IPS-15b (cell line): ENCODE data around the gene LIN28B.

ENCODE experiments used
- H3K27me3 ChIP-seq: one replicate; pipeline ENCODE4 v1.6.1; 2013; ENCODE audit warnings: low read length; ENCODE audit not compliant: control insufficient read depth, insufficient read depth
- H3K36me3 ChIP-seq: one replicate; pipeline ENCODE4 v1.6.1; 2013; ENCODE audit warnings: low read length; ENCODE audit not compliant: control insufficient read depth, insufficient read depth
- H3K4me1 ChIP-seq: one replicate; pipeline ENCODE4 v1.6.1; 2013; ENCODE audit warnings: mild to moderate bottlenecking, low read length; ENCODE audit not compliant: control insufficient read depth, insufficient read depth
- H3K4me3 ChIP-seq: one replicate; pipeline ENCODE4 v1.5.1; 2013; ENCODE audit warnings: low read depth, low read length
- H3K9ac ChIP-seq: one replicate; pipeline ENCODE4 v1.6.1; 2013; ENCODE audit warnings: low read depth, mild to moderate bottlenecking, low read length
- H3K9me3 ChIP-seq: one replicate; pipeline ENCODE4 v1.6.1; 2013; ENCODE audit warnings: mild to moderate bottlenecking, low read length; ENCODE audit not compliant: control insufficient read depth, insufficient read depth

LIN28B gene

DNA sequence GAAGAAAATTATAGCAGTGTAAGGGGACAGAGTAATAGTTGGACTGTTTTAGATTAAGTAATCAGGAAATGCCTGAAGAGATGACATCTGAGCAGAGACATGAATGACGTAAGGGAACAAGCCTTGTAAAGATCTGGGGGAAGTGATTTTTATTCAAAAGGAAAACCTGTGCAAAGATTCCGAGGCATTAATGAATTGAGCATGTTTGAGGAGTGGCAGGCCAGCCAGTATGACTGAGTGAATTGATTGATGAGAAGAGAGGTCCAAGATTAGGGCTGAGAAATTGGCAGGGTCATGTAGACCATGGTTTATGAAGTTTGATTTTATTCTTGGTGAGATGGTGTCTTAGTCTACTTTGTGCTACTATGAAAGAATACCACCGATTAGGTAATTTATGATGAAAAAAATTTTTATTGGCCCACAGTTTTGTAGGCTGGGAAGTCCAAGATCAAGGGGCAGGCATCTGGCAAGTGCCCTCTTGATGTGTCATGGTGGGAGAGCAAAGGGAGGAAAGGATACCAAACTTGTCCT lies 95.1 kb downstream of the LIN28B start:
- no peak overlapping the region for H3K9ac ChIP-seq
- peaks cover 5% of the 10 kb centered on the region for H3K4me1 ChIP-seq
- no peak overlapping the region for H3K4me3 ChIP-seq
- H3K27me3 ChIP-seq, result no peaks in the 10 kb centered on the region
- no peaks in the 10 kb centered on the region for H3K9me3 ChIP-seq
- H3K36me3 ChIP-seq, result no peaks in the 10 kb centered on the region

DNA sequence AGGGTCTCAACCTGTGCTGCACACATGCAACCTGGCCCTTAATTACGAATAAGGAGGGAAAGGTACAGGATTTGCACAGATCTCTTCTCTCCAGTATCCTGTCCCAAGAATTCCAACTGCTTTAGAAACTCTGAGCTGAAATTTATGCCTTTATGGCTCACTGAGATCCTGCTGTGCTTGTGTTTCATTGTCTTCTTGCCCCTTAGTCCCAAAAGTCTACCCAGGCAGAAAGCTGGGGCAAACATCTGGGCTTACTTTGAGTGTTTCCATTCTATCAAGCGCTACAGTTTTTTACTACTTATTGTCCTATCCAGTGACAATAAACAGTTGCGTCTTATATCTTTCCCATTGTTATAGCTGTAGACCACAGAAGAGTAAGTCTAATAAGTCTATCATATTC lies 99.7 kb downstream of the LIN28B start:
- peaks cover 10% of the 10 kb centered on the region for H3K4me1 ChIP-seq
- H3K36me3 ChIP-seq, result no peaks in the 10 kb centered on the region
- no peaks in the 10 kb centered on the region for H3K9me3 ChIP-seq
- no peaks in the 10 kb centered on the region for H3K27me3 ChIP-seq
- H3K4me3 ChIP-seq, result no peak overlapping the region
- no peak overlapping the region for H3K9ac ChIP-seq

DNA sequence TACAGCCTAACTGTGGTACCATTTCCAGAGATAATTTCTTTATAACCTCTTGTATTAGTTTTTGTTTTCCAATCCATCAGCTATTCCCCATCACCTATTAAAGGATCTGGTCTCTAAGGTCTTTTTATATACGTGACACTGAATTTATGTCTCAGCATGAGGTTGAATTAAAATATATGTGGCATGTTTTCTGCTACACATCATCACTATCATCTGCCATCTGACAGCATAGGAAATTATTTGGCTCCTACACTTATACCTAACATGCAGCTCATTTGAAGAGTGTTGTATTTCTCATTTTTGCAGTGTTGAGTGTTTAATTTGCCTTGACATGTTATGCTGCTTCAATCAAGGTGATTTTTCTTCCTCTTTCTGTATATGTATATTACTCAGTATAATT lies 100.3 kb downstream of the LIN28B start:
- Histone ChIP-seq H3K27me3 (no peaks in the 10 kb centered on the region), H3K4me3 (no peak overlapping the region), H3K9me3 (no peaks in the 10 kb centered on the region)

DNA sequence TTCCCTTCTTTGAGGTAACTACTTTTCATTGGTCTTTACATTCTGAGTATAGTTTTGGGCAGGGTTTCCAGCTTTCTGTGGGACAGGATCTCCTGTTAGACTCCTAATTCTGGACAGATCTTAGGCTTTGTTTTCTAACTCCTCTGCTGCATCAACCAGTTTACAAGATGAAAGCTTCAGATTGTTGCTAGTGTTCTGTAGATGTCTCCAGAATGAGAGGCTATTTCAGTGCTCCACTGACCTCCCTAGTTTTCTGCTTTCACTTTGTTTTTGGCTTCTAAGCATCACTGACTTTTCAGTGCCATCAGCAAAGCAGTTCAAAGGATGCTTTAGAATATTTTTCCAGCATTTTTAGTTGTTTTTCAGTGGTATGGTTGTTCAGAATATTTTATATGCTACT lies 101.4 kb downstream of the LIN28B start:
- no peaks in the 10 kb centered on the region for H3K27me3 ChIP-seq
- peaks cover 10% of the 10 kb centered on the region for H3K4me1 ChIP-seq
- no peaks in the 10 kb centered on the region for H3K36me3 ChIP-seq
- H3K9ac ChIP-seq, result no peak overlapping the region
- H3K4me3 ChIP-seq, result no peak overlapping the region
- H3K9me3 ChIP-seq, result no peaks in the 10 kb centered on the region

More for the DNA sequence above, 100.3 kb downstream of the LIN28B start:
- H3K9ac ChIP-seq, result no peak overlapping the region
- H3K4me1 ChIP-seq, result peaks cover 10% of the 10 kb centered on the region
- no peaks in the 10 kb centered on the region for H3K36me3 ChIP-seq

DNA sequence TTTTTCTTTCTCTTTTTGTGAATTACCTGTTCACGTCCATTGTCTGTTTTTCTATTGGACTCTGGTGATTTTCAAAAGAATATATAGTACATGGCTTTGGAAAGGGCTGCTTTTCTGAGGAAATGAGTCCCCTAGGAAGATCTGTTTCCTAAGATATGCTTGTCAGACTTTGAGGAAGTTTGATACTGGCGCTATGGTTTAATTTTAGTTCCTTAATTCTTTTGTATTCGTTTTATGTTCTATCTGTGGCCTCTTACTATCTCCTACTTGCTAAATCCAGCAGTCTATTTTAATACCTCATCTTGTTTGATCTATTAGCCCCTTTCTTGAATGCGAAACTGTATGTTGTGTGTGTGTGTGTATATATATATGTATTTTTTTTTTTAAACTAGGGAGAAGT lies 101.9 kb downstream of the LIN28B start:
- Histone ChIP-seq H3K4me3 (no peak overlapping the region), H3K27me3 (no peaks in the 10 kb centered on the region), H3K9ac (no peak overlapping the region), H3K36me3 (no peaks in the 10 kb centered on the region), H3K9me3 (no peaks in the 10 kb centered on the region), H3K4me1 (peaks cover 10% of the 10 kb centered on the region)

DNA sequence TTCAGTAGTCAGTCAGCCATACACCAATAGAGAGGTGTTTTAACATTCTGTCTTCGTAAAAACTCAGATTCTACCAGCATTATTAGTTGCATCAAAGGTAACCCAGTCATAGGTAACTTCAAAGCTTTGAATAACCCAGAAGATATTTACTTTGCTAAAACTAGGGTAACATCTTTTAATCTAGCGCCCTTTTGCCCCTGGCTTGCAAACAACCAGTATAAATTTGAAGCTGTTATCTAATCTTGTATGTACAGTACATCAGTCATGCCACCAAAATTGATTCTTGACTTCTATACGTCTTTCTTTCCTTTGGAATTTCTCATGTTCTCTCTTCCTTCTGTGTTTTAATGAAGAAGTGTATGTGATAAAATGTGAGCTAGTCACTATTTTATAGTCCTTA lies 109.3 kb downstream of the LIN28B start:
- no peaks in the 10 kb centered on the region for H3K27me3 ChIP-seq
- H3K9me3 ChIP-seq, result no peaks in the 10 kb centered on the region
- no peaks in the 10 kb centered on the region for H3K4me1 ChIP-seq
- no peak overlapping the region for H3K9ac ChIP-seq
- no peaks in the 10 kb centered on the region for H3K36me3 ChIP-seq
- H3K4me3 ChIP-seq, result no peak overlapping the region

DNA sequence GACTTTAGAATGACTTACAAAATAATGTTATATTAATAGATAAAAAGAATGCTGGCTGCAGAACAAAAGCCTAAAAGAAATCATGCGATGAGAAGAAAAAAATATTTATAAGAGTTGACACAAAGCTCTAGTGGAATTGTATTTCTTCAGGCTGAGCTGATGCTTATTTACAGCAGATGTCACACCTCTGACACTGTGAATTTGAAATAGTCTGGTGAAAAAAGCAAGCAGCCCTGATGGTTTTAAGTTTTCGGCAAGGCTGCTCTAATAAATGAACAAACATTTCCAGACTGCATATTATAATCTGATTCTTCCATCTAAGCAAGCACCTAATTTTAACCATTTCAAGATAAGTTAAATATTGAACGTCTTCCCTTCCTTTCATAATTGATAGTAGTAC lies 109.9 kb downstream of the LIN28B start:
- Histone ChIP-seq H3K27me3 (no peaks in the 10 kb centered on the region), H3K4me1 (no peaks in the 10 kb centered on the region), H3K36me3 (no peaks in the 10 kb centered on the region), H3K4me3 (no peak overlapping the region), H3K9ac (no peak overlapping the region), H3K9me3 (no peaks in the 10 kb centered on the region)

DNA sequence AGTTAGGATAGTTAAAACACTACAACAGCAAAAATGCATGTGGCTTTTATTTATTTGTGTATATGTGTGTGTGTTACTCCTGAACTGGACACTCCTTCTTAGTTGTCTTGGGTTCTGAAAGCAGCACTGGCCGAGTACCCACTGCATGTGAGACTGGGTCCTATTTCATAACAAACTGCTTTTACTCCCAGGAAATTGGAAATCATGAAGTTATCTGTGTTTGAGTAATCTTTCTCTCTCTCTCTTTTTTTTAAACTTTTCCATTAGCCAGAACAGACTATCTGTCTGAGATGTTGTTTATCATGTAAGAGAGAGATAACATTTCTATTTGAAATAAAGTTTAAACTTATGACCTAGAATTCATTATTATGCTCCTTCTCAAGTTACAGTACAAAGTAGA lies 110.4 kb downstream of the LIN28B start:
- H3K36me3 ChIP-seq, result no peaks in the 10 kb centered on the region
- no peaks in the 10 kb centered on the region for H3K4me1 ChIP-seq
- H3K9me3 ChIP-seq, result no peaks in the 10 kb centered on the region
- H3K27me3 ChIP-seq, result no peaks in the 10 kb centered on the region
- H3K9ac ChIP-seq, result no peak overlapping the region
- H3K4me3 ChIP-seq, result no peak overlapping the region

DNA sequence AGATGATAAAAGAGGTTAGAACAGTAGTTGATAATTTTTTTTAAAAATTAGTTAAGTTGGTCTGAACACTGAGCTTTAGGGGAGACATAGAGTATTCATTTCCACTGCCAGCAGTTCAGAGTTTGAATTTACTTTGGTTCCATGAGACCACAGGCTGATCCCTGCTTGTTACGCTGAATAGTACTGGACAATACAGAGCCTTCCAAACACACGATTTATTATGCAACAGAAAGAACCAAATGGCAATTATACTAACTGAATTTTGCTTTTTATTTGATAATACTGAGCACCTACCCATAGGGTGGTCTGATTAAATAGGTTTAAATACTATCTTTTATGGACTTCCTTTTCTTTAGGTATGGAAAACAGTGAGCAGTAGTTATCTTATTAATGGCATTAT lies 111.5 kb downstream of the LIN28B start:
- Histone ChIP-seq H3K36me3 (no peaks in the 10 kb centered on the region), H3K9ac (no peak overlapping the region), H3K4me3 (no peak overlapping the region), H3K9me3 (no peaks in the 10 kb centered on the region), H3K4me1 (no peaks in the 10 kb centered on the region), H3K27me3 (no peaks in the 10 kb centered on the region)

DNA sequence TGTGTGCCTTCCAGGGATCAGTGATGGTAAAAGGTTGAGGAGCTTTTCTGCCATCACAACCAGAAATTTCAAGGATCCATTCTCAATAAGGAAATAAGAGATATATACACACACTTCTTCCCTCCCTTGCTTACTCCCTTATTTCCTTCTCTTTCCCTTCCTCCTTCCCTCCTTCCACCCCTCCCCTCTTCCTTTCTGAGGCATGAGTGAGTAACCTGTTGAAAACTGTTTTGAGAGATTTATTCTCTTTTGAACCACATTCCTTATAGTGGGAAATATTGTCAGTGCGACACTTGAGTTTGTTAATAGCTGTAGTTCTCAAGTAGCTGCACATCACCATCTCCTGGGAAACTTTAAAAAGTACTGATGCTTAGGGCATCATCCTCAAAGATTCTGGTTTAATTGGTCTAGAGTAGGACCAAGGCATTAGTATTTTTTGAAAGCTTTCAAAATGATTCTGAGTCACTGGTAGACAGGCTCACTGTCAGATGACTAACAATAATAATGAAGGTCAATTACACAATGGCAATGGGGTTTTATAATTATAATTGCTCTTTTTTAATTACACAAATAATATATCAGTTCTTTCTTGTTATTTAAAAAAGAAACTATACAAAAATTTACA lies 113.0 kb downstream of the LIN28B start:
- Histone ChIP-seq H3K36me3 (no peaks in the 10 kb centered on the region), H3K4me1 (no peaks in the 10 kb centered on the region), H3K27me3 (no peaks in the 10 kb centered on the region), H3K9ac (no peak overlapping the region), H3K9me3 (no peaks in the 10 kb centered on the region), H3K4me3 (no peak overlapping the region)

DNA sequence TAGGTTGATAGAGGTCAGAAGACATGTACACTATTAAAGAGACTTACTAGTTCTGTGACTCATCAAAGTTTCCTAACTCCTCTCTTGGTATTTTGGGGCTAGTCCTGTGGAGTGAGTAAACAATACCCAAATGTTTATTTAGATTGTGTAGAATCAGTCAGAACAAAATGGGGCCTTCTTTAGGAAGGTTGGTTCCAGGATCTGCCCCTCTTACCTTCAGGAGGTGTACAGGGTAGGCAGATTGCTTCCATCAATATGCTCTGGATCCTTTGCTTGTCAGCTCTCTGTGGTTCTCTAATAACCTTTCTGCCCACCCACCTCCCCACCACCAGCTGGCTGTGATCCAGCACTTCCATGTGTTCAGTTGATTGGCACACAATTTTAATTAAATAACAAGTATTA lies 115.9 kb downstream of the LIN28B start:
- H3K9me3 ChIP-seq, result no peaks in the 10 kb centered on the region
- H3K27me3 ChIP-seq, result no peaks in the 10 kb centered on the region
- no peaks in the 10 kb centered on the region for H3K36me3 ChIP-seq
- no peaks in the 10 kb centered on the region for H3K4me1 ChIP-seq
- no peak overlapping the region for H3K9ac ChIP-seq
- H3K4me3 ChIP-seq, result no peak overlapping the region

DNA sequence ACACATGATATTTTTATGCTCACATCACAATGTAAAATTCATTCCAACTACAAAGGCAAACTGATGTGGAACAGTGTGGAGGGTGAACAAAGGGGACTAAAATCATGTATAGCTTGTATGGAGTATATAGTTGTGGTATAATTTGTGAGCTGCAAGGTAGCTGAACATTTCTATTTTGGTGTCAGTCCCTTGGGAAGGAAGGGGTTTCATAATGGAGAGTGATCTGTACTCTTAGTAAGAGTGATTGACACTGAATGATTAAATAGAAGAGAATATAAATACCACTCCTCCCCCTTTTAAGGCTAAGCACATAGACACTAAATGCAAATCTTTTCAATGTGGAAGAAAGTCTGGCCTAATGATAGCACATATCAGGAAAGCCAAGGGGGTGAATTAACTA lies 118.3 kb downstream of the LIN28B start:
- Histone ChIP-seq H3K9me3 (no peaks in the 10 kb centered on the region), H3K4me1 (no peaks in the 10 kb centered on the region), H3K4me3 (no peak overlapping the region), H3K36me3 (no peaks in the 10 kb centered on the region), H3K9ac (no peak overlapping the region), H3K27me3 (no peaks in the 10 kb centered on the region)
